Lower lobe of right lung (tissue), 2 donors: ENCODE measurements around the gene FGD3. TPM values are rescaled to one million over a fixed set of nuclear protein-coding genes. Genes with fewer than 3 reads are reported as not detected.
A peak's percentile ranks its signal among the peaks of the same experiment; 100 is the strongest.

Source experiments
- ATAC-seq, 2 donors: fragments of 200-7000 bp; cut with Tn5 transposase; one replicate each; pipeline ENCODE4 v1.9.1; 2020 to 2022; ENCODE audit warnings: mild to moderate bottlenecking in 2 of 2, moderate library complexity in 2 of 2
- DNase-seq: peaks from one replicate; pipeline ENCODE4 v3.0.0-alpha.2; 2020
- H3K27ac ChIP-seq: fragments of 200-600 bp; one replicate; pipeline ENCODE4 v1.8.0; 2022
- H3K27me3 ChIP-seq: fragments of 200-600 bp; one replicate; pipeline ENCODE4 v1.8.0; 2022; ENCODE audit warnings: low read depth
- H3K36me3 ChIP-seq: fragments of 200-600 bp; one replicate; pipeline ENCODE4 v1.8.0; 2022; ENCODE audit warnings: mild to moderate bottlenecking
- H3K4me1 ChIP-seq: fragments of 200-600 bp; one replicate; pipeline ENCODE4 v1.8.0; 2022
- H3K4me3 ChIP-seq: fragments of 200-600 bp; one replicate; pipeline ENCODE4 v1.8.0; 2022; ENCODE audit warnings: mild to moderate bottlenecking
- H3K9me3 ChIP-seq: fragments of 200-600 bp; one replicate; pipeline ENCODE4 v1.8.0; 2022
- intact Hi-C: fragments of 100-400 bp; cut with DNase I; formaldehyde crosslinking; loops from one replicate; pipeline ENCODE4 v1.11.0; 2022
- total RNA-seq: library from RNA; stranded (reverse); fragmentation: NEBNext Ultra II Directional; extraction: Animal tissue kit (Norgen Biotek cat#: 25700); gene quantifications from one replicate; pipeline ENCODE4 v1.2.1, GENCODE V29; 2021
- TF ChIP-seq, protein P1 (sequence below): fragments of 200-600 bp; IDR thresholded peaks from one replicate; pipeline ENCODE4 v1.8.0; 2022; ENCODE audit warnings: antibody characterized with exemption, mild to moderate bottlenecking
- donor health status: DM: no; HTN: yes; CAD: no; lungs with severe emphysema.

FGD3 gene
- total RNA-seq, 1 donor from 2014 or later: 23.9 TPM

- H3K4me1 ChIP-seq: peaks cover 13% of the 10 kb centered on the region
- no peaks in the 10 kb centered on the region for H3K9me3 ChIP-seq
- intact Hi-C loops: no loop called here
- peaks cover 27% of the 10 kb centered on the region for H3K36me3 ChIP-seq
- DNase-seq: no peak
- H3K4me3 ChIP-seq: no peak overlapping the region
- no peaks in the 10 kb centered on the region for H3K27me3 ChIP-seq
- no peak overlapping the region for H3K27ac ChIP-seq
- TF ChIP-seq, protein P1, sequence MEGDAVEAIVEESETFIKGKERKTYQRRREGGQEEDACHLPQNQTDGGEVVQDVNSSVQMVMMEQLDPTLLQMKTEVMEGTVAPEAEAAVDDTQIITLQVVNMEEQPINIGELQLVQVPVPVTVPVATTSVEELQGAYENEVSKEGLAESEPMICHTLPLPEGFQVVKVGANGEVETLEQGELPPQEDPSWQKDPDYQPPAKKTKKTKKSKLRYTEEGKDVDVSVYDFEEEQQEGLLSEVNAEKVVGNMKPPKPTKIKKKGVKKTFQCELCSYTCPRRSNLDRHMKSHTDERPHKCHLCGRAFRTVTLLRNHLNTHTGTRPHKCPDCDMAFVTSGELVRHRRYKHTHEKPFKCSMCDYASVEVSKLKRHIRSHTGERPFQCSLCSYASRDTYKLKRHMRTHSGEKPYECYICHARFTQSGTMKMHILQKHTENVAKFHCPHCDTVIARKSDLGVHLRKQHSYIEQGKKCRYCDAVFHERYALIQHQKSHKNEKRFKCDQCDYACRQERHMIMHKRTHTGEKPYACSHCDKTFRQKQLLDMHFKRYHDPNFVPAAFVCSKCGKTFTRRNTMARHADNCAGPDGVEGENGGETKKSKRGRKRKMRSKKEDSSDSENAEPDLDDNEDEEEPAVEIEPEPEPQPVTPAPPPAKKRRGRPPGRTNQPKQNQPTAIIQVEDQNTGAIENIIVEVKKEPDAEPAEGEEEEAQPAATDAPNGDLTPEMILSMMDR: no peak
- ATAC-seq: no peak
Measured at GRCh38 chr9:93001031-93001430, 53.7 kb downstream of the FGD3 start.

DNA sequence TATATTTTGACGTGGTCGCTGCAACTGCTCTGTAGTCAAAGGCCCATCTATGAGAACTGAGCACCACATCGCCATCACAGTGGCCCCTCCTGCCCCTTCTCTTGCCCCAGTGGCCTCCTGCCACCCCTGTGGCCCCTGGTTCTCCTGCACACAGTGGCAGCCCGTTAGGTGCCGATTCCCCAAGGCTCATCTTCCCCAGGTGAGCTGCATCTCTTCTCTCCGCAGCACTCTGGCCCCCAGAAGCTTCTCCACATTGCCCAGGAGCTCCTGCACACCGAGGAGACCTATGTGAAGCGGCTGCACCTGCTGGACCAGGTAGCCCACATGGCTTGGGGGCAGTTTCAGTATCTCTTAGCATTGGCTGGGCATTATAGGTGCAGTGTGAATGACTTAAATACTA, 55.4 kb downstream of the FGD3 start:
- H3K4me3 ChIP-seq: no peak overlapping the region
- intact Hi-C loops: no loop called here
- peaks cover 44% of the 10 kb centered on the region for H3K36me3 ChIP-seq
- no peak overlapping the region for H3K27ac ChIP-seq
- H3K4me1 ChIP-seq: peaks cover 13% of the 10 kb centered on the region
- H3K9me3 ChIP-seq: no peaks in the 10 kb centered on the region
- ATAC-seq (no peak), DNase-seq (no peak)
- H3K27me3 ChIP-seq: no peaks in the 10 kb centered on the region
- TF ChIP-seq, protein P1: no peak

DNA sequence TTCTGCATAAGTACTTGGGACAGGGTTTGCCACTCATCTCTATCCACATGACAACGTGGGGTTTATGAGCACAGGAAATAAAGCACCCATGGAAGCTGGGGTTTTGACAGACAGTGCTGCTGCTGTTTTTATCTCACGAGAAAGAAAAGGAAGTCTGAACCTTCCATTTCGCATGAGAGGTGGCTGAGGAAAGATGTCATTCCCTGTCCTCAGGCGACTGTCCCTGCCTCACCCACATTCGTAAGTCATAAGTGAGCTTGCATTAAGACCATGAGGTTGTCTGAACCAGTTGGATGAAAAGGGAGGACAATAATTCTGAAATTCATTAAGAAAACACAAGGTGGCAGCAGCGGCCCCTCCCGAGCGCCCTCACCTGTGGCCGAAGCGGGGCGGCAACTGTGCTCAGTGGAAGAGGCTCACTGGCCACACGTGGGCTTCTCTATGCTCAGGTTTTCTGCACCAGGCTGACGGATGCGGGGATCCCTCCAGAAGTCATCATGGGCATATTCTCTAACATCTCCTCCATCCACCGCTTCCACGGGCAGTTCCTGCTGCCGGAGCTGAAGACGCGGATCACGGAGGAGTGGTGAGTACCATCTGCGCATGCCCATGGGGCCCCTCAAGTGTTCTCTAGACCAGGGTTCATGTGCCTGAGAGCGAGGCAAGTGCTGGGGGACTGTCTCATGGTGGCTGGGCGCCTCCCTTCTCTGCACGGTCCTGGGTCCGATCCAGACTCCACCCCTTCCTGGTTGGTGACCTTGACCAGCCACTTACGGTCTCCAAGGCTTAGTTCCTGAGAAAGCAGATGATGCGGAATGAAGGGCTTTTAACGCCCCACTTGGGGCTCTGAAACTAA, 56.5 kb downstream of the FGD3 start:
- intact Hi-C loops: no loop called here
- H3K27me3 ChIP-seq: no peaks in the 10 kb centered on the region
- TF ChIP-seq, protein P1: peak; percentile 64
- DNase-seq (peak; percentile 80), ATAC-seq (peak; percentile 91)
- H3K4me1 ChIP-seq: peaks cover 13% of the 10 kb centered on the region
- peak overlapping the region; percentile 48 for H3K4me3 ChIP-seq
- H3K9me3 ChIP-seq: no peaks in the 10 kb centered on the region
- H3K36me3 ChIP-seq: peaks cover 54% of the 10 kb centered on the region
- H3K27ac ChIP-seq: peak overlapping the region; percentile 26

GRCh38 chr9:93004561-93004960, 57.2 kb downstream of the FGD3 start:
- peaks cover 60% of the 10 kb centered on the region for H3K36me3 ChIP-seq
- H3K27ac ChIP-seq: no peak overlapping the region
- ATAC-seq (no peak), DNase-seq (no peak)
- intact Hi-C loops: no loop called here
- H3K9me3 ChIP-seq: no peaks in the 10 kb centered on the region
- peaks cover 13% of the 10 kb centered on the region for H3K4me1 ChIP-seq
- H3K4me3 ChIP-seq: no peak overlapping the region
- H3K27me3 ChIP-seq: no peaks in the 10 kb centered on the region
- TF ChIP-seq, protein P1: no peak

DNA sequence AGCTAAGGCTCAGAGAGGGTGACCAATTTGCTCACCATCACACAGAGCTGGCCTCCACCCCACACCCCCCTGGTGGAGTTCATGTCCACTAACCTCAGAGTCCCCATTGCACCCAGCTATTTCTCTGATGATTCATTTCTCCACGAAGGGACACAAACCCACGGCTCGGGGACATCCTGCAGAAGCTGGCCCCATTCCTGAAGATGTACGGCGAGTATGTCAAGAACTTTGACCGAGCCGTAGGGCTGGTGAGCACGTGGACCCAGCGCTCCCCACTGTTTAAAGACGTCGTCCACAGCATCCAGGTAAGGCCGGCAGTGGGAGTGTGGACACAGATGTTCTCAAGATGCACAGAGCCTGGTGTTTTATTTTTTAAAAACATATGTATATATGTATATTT, 58.6 kb downstream of the FGD3 start:
- no peak for ATAC-seq
- H3K27me3 ChIP-seq: no peaks in the 10 kb centered on the region
- intact Hi-C loops: no loop called here

More for the DNA sequence above, 58.6 kb downstream of the FGD3 start:
- no peak for DNase-seq
- Histone ChIP-seq H3K27ac (no peak overlapping the region), H3K9me3 (no peaks in the 10 kb centered on the region), H3K4me3 (no peak overlapping the region), H3K4me1 (peaks cover 13% of the 10 kb centered on the region), H3K36me3 (peaks cover 69% of the 10 kb centered on the region)
- TF ChIP-seq, protein P1: no peak
